GM06990 (cell line): ENCODE measurements around the gene BTBD17.

ENCODE experiments used
- DNase-seq: peaks from one replicate; pipeline ENCODE4 v3.0.0-alpha.2; 2011; ENCODE audit not compliant: insufficient read length; ENCODE audit errors: extremely low read depth
- H3K27me3 ChIP-seq: replicated peaks from 2 replicates; pipeline ENCODE4 v1.6.0; 2011; ENCODE audit warnings: low read length; ENCODE audit not compliant: control insufficient read depth, insufficient read depth
- H3K36me3 ChIP-seq: 2 replicates; pipeline ENCODE4 v1.5.1; 2011; ENCODE audit warnings: low read length; ENCODE audit not compliant: control insufficient read depth, insufficient read depth
- H3K4me3 ChIP-seq: replicated peaks from 2 replicates; pipeline ENCODE4 v1.5.1; 2011; ENCODE audit warnings: low read depth, mild to moderate bottlenecking, control low read depth, low read length
- CTCF ChIP-seq: IDR thresholded peaks from 2 replicates; pipeline ENCODE4 v1.5.1; 2011; ENCODE audit warnings: low read length, control low read depth, mild to moderate bottlenecking, inconsistent platforms; ENCODE audit not compliant: insufficient read depth, poor library complexity, severe bottlenecking

Gene BTBD17

GRCh38 chr17:74358697-74359096, 3.0 kb downstream of the BTBD17 start:
- H3K36me3 ChIP-seq = no peaks in the 10 kb centered on the region
- DNase-seq = no peak
- H3K27me3 ChIP-seq = no peaks in the 10 kb centered on the region; the same call in none of the 2 replicates
- TF ChIP-seq CTCF = no peak
- H3K4me3 ChIP-seq = no peak overlapping the region

GRCh38 chr17:74357466-74357809, 4.2 kb downstream of the BTBD17 start:
- TF ChIP-seq CTCF = no peak

GRCh38 chr17:74356646-74357465, 4.8 kb downstream of the BTBD17 start:
- no peaks in the 10 kb centered on the region for H3K36me3 ChIP-seq
- no peak for DNase-seq
- H3K27me3 ChIP-seq = no peaks in the 10 kb centered on the region; the same call in none of the 2 replicates
- no peak overlapping the region for H3K4me3 ChIP-seq
- no peak for TF ChIP-seq CTCF

More at GRCh38 chr17:74357466-74357809, 4.2 kb downstream of the BTBD17 start:
- H3K36me3 ChIP-seq = no peaks in the 10 kb centered on the region
- H3K4me3 ChIP-seq = no peak overlapping the region
- no peak for DNase-seq
- no peaks in the 10 kb centered on the region; the same call in none of the 2 replicates for H3K27me3 ChIP-seq

- Histone ChIP-seq H3K27me3 (no peaks in the 10 kb centered on the region; the same call in none of the 2 replicates), H3K4me3 (no peak overlapping the region), H3K36me3 (no peaks in the 10 kb centered on the region)
- no peak for TF ChIP-seq CTCF
- no peak for DNase-seq
Observed at GRCh38 chr17:74355065-74355464, 6.6 kb downstream of the BTBD17 start.

- no peak overlapping the region for H3K4me3 ChIP-seq
- H3K27me3 ChIP-seq = no peaks in the 10 kb centered on the region; the same call in none of the 2 replicates
- no peak for TF ChIP-seq CTCF
- no peaks in the 10 kb centered on the region for H3K36me3 ChIP-seq
- DNase-seq = no peak
Observed at GRCh38 chr17:74354561-74354960, 7.1 kb downstream of the BTBD17 start.
